ENCODE results near the gene ZNF304.
A peak's percentile ranks its signal among the peaks of the same experiment; 100 is the strongest.
"Not testable (repeated sequence)": the region's sequence is repeated elsewhere in the genome, so short reads cannot be mapped to it uniquely, and the experiment has no call there.

Gene ZNF304

DNA sequence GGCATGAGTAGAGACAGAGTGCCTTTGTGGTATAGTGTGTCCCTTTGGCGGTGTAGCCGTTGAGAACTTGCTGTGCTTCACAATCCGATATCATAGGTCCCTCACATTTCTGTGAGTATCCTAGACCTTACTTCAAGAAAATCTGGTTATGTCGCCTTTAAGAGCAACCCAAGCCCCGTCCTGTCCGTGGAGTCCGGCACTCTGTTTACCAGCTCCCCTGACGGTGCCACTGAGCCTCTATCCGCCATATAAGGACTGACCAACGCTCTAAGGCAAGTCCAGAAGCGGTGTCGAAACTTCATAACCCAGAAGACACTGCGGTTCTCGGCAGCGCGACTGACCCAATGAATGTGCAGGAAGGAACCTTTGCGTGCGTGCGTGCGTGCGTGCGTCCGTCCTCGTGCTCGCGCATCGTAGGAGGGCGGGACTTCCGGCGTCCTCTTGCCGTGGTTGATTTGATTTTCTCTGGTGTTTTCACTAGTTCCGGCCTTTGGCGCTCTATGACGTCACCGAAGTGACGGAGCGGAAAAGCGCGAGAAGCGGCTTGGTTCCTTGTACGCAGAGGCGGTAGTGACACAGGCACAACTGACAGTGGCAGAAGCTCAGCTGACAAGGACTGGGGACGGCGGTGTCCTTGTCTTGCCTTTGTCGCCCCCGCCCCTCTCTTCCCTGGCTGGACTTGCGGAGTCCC lies 12.1 kb downstream of the ZNF304 start, which contains the start of the genes TRAPPC2B and ZNF547:
TRAPPC2B (plus strand) TSS at position 555 of the 691 bp plus-strand sequence. CDS start 1,283 bp downstream, outside the sequence.
ZNF547 (plus strand) TSS at position 555 of the 691 bp plus-strand sequence. CDS start 5,005 bp downstream, outside the sequence.
- peak; percentile 99 for DNase-seq

GRCh38 chr19:57363688-57364181 lies 12.7 kb downstream of the ZNF304 start:
- DNase-seq = no peak

DNA sequence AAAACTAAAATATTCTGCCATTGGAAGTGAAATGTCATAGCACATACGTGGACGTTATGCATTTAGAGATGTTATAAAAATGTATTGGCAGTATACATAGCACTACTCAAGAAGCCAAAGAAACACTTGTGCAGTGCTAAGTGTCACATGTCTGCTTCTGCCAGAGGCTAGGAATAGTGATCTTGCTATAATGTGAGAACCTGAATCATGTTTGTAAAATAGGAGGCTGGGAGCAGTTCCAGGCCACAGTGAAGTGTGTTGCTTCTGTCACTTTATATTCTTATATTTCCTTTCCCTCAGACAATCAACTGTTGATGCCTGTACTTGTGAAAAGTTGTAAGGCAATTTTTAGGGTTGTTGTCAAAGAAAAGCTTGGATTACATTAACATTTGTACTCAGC lies 15.7 kb downstream of the ZNF304 start:
- DNase-seq = no peak

DNA sequence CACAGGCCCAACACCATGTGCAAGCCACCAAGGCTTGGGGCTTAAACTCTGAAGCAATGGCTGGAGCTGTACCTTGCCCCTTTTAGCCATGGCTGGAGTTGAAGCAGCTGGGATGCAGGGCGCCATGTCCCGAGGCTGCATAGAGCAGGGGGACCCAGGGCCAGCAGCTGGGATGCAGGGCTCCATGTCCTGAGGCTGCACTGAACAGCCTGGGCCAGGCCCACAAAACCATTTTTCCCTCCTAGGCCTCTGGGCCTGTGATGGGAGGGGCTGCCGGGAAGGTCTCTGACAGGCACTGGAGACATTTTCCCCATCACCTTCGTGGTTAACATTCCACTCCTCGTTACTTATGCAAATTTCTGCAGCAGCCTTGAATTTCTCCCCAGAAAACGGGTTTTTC lies 23.1 kb downstream of the ZNF304 start:
- DNase-seq = no peak

DNA sequence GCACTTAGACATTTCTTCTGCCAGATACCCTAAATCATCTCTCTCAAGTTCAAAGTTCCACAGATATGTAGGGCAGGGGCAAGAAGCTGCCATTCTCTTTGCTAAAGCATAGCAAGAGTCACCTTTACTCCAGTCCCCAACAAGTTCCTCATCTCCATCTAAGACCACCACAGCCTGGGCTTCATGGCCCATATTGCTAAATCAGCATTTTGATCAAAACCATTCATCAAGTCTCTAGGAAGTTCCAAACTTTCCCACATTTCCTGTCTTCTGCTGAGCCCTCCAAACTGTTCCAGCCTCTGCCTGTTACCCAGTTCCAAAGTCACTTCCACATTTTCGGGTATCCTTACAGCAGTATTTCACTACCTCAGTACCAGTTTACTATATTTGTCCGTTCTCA lies 23.6 kb downstream of the ZNF304 start:
- not testable (repeated sequence) for DNase-seq

GRCh38 chr19:57376151-57376550 lies 25.1 kb downstream of the ZNF304 start:
- DNase-seq = no peak

- no peak for DNase-seq
Observed at GRCh38 chr19:57377498-57378146, 26.6 kb downstream of the ZNF304 start.

GRCh38 chr19:57380923-57381322 lies 29.9 kb downstream of the ZNF304 start:
- no peak for DNase-seq

GRCh38 chr19:57382806-57383488 lies 31.9 kb downstream of the ZNF304 start:
- DNase-seq = no peak

DNA sequence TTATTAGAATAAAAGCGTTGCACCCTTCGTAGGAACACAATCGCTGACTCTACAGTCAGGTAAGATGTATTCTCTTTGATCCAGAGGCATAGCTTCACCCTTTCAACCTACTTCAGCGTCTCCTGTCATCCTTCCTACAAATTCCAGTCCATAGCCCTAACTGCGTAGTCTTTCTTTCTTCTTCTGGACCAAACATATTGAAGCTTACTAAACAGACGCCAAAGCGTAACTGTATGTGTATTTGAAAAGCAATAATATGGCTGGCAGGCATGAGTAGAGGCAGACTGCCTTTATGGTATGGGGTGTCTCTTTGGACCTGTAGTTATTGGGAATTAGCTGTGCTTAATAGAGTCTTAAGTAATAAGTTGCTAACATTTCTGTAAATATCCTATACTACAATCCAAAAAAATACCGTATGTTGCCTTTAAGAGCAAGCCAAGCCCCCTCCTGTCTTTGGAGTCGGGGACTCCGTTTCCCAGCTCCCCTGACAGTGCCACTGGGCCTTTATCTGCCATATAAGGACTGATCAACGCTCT lies 38.2 kb downstream of the ZNF304 start:
- no peak for DNase-seq

GRCh38 chr19:57389730-57390598 lies 38.9 kb downstream of the ZNF304 start, which contains the start of gene ZNF548:
Gene ZNF548 (plus strand): TSS chr19:57389854. CDS start chr19:57390100, 246 bp downstream.
- DNase-seq = peak; percentile 99

- DNase-seq = no peak
Observed at GRCh38 chr19:57395710-57396109, 44.6 kb downstream of the ZNF304 start.

DNA sequence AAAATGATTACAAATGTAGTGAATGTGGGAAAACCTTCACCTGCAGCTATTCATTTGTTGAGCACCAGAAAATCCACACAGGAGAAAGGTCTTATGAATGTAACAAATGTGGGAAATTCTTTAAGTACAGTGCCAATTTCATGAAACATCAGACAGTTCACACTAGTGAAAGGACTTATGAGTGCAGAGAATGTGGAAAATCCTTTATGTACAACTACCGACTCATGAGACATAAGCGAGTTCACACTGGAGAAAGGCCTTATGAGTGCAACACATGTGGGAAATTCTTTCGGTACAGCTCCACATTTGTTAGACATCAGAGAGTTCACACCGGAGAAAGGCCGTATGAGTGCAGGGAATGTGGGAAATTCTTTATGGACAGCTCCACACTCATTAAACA lies 47.8 kb downstream of the ZNF304 start:
- DNase-seq = no peak

DNA sequence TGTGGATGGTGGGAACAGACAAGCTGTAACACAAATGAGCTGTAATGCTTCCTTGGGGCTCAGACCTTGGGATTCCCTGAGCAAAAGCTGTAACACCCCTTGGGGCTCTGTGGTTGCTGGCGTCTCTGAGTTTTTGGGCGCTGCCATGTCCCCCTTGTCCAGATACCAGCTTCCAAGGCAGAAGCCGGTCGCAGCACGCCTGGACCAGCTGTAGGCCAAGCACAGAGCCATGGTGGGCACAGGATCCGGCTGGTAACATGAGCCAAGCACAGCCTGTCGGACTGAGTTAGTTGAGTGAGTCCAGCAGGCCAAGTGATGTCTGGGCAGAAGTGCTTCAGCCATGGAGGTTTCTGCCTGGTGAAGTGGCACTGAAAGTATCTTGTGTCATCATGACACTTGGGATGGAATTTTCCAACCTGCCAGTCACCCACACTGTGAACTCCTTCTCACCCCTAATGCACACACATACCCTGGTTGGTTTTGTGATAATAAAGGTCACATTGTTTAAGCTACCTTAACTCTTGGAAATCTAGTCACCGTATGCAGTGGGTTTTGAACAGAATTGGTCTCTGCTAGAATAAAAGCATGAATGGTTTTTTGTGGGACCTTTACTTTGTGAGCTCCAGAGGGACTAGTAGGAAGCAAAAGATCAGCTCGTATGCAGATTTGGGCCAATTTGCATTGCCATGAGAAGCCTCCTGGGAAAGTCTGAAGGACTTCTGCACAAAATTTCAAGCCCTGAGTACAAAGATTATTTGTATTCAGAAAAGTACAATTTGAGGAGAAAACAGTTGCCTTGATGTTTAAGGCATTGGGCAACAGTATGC lies 52.9 kb downstream of the ZNF304 start:
- no peak for DNase-seq

DNA sequence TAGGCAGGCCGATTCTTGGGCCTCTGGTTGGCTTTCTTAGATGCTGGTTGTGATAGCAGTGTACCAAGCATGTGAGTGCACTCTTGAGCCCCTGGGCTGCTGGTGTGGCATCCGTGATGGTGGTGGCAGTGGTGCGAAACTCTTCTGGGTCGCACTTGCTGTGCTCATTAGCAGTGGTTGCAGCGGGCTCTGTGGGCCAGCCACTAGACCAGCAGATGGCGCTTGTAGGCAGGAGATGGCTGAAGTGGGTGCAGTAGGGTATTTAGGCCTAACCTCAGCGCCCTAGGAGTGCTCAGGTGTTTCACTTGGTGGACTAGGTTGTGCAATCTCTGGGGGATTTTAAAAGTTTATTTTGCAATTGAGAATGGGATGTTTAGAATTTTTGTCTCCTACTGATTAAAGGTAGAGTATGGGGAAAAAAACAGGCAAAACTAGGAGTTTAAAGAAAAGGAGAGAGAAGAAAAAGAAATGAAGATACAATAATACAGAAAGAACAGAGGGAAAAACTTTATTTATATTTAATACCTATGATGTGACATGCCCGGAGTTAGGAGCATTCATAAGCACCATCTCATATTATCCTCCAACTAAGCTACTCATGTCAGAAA lies 55.5 kb downstream of the ZNF304 start:
- DNase-seq = peak; percentile 70

All from NCI-H1105 treated with DMSO at 0.1 percent for 48 hours (cell line).